Adipocyte (in vitro differentiated cells): ENCODE results near the gene DKK3.

ENCODE experiments used
- DNase-seq: peaks from one replicate; pipeline ENCODE4 v3.0.0-alpha.2; 2015; ENCODE audit warnings: low read depth
- H3K27me3 ChIP-seq: replicated peaks from 2 replicates; pipeline ENCODE4 v1.7.0; 2013; ENCODE audit warnings: mild to moderate bottlenecking, low read length, moderate library complexity; ENCODE audit not compliant: control insufficient read depth, insufficient read depth
- H3K36me3 ChIP-seq: 2 replicates; pipeline ENCODE4 v1.7.0; 2013; ENCODE audit warnings: low read length, mild to moderate bottlenecking, moderate library complexity; ENCODE audit not compliant: control insufficient read depth, insufficient read depth, severe bottlenecking
- H3K4me1 ChIP-seq: 2 replicates; pipeline ENCODE4 v1.7.0; 2013; ENCODE audit warnings: mild to moderate bottlenecking, low read length, moderate library complexity; ENCODE audit not compliant: control insufficient read depth, insufficient read depth
- H3K4me3 ChIP-seq: 2 replicates; pipeline ENCODE4 v1.7.0; 2013; ENCODE audit warnings: mild to moderate bottlenecking, low read length, moderate library complexity
- H3K9ac ChIP-seq: 2 replicates; pipeline ENCODE4 v1.7.0; 2013; ENCODE audit warnings: mild to moderate bottlenecking, low read length, moderate library complexity
- H3K9me3 ChIP-seq: 2 replicates; pipeline ENCODE4 v1.7.0; 2013; ENCODE audit warnings: mild to moderate bottlenecking, low read length, moderate library complexity; ENCODE audit not compliant: control insufficient read depth

The DKK3 gene

DNA sequence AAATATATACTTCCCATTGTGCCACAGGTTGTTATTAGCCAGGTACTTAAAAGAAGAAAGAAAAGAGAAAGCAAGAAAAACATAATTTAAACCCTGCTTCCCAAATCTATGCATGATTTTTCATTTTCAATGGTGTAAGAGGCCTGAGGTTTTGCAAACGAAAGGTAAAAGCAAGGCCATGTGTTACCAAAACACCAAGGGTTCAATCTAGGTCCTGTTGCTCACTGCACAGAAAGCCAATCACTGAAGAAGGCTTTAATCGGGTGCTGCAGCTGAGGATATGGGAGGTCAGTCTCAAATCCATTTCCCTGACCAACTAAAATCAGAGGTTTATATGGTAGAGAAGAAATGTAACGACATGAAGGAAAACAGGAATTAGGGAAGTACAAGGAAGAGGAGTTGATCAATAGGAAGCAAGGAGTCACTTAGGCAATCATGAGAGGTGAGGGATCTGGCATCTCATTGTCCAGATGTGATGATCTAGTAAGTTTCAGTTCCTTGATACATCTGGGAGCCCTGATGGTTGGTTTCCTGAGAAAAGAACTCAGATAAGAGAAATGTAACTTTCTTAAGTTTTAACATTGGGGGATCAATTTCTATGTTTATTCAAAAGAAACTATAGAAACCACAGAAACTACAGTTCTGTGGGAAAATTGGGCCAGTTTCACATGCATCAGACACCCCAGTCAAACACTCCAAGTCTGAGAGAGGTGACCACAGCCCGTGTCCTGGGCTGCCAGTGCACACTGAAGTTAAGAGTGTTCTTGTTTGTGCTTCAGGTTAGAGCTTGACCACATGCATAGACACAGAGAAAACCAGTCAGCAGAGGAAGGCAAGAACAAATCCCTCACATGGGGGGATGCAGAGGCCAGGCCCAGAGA lies 18.1 kb upstream of the DKK3 start:
- Histone ChIP-seq H3K9ac (no peak overlapping the region), H3K9me3 (no peaks in the 10 kb centered on the region), H3K4me1 (peaks cover 9% of the 10 kb centered on the region), H3K36me3 (no peaks in the 10 kb centered on the region), H3K4me3 (no peak overlapping the region), H3K27me3 (no peaks in the 10 kb centered on the region)
- no peak for DNase-seq

DNA sequence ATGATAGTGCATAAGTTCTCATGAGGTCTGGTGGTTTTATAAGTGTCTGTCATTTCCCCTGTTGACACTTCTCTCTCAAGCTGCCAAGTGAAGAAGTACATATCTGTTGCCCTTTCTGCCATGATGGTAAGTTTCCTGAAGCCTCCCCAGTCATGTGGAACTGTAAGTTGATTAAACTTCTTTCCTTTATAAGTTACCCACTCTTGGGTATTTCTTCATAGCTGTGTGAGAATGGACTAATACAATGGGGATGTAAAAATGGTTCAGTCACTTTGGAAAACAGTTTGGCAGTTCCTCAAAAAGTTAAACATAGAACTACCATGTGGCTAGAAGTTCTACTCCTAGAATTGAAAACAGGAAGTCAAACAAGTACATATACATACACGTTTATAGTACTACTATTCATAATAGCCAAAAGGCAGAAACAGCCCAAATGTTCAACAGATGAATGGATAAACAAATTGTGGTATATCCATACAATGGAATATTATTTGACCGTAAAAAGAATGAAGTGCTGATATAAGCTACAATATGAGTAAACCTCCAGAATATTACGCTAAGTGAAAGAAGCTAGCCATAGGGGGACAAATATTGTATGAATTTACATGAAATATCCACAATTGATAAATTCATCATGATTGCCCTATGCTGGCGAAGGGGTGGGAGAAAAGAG lies 16.0 kb upstream of the DKK3 start:
- DNase-seq = no peak
- H3K9me3 ChIP-seq = no peaks in the 10 kb centered on the region
- H3K4me3 ChIP-seq = no peak overlapping the region

DNA sequence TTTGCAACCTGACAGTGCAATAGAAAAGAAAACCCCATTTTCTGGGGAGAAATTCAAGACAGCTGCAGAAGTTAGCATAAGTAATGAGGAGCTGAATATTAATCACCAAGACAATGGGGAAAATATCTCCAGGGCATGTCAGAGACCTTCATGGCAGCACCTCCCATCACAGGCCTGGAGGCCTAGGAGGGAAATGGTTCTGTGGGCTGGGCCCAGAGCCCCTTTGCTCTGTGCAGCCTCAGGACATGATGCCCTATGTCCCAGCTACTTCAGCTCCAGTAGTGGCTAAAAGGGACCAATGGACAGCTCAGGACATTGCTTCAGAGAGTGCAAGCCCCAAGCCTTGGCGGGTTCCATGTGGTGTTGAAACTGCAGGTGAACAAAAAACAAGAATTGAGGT lies 14.6 kb upstream of the DKK3 start:
- H3K36me3 ChIP-seq = no peaks in the 10 kb centered on the region
- DNase-seq = no peak
- H3K27me3 ChIP-seq = no peaks in the 10 kb centered on the region
- H3K9me3 ChIP-seq = no peaks in the 10 kb centered on the region
- H3K9ac ChIP-seq = no peak overlapping the region
- peaks cover 20% of the 10 kb centered on the region for H3K4me1 ChIP-seq
- H3K4me3 ChIP-seq = no peak overlapping the region

More for the DNA sequence above, 16.0 kb upstream of the DKK3 start:
- H3K9ac ChIP-seq = no peak overlapping the region
- no peaks in the 10 kb centered on the region for H3K27me3 ChIP-seq
- H3K4me1 ChIP-seq = peaks cover 13% of the 10 kb centered on the region
- H3K36me3 ChIP-seq = no peaks in the 10 kb centered on the region

DNA sequence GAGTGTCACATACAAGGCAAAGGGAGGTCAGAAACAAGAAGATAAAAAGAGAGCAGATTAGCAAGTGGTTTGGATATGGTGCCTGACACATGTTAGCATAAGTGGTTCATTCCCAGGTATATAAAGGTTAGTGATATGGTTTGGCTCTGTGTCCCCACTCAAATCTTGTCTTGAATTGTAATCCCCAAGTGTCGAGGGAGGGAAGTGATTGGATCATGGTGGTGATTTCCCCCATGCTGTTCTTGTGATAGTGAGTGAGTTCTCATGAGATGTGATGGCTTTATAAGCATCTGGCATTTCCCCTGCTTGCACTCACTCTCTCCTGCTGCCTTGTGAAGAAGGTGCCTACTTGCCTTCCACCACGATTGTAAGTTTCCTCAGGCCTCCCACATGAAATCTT lies 12.1 kb upstream of the DKK3 start:
- Histone ChIP-seq H3K9me3 (no peaks in the 10 kb centered on the region), H3K9ac (no peak overlapping the region), H3K36me3 (no peaks in the 10 kb centered on the region), H3K27me3 (no peaks in the 10 kb centered on the region), H3K4me1 (peaks cover 31% of the 10 kb centered on the region), H3K4me3 (no peak overlapping the region)
- DNase-seq = no peak

DNA sequence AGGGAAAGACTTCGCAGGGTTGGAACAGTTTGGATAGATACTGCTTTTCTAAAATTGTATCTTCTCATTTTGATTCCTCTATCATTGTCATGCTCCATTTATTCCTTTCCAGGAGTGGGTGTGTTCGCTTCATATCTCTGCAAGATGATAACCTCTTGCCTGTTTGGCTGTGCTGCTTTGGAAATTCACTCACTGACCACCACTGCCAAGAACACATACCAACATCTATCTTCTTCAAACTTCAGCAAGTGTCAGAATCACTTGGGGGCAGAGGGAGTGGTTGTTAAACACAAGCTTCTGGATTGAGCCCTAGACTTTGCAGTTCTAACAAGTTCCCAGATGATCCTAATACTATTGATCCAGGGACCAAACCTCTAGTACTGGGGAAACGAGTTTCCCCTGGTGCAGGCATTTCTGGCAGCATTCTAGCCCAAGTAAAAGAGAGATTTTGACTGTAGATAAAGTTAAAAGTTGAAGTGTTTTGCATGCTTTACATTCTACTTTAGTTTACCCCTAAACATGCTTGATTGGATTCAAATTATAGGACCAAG lies 11.5 kb upstream of the DKK3 start:
- no peaks in the 10 kb centered on the region for H3K9me3 ChIP-seq
- peak overlapping the region; percentile 30 for H3K4me3 ChIP-seq
- H3K9ac ChIP-seq = peak overlapping the region; percentile 32
- no peak for DNase-seq
- no peaks in the 10 kb centered on the region for H3K36me3 ChIP-seq
- H3K27me3 ChIP-seq = no peaks in the 10 kb centered on the region
- peaks cover 31% of the 10 kb centered on the region for H3K4me1 ChIP-seq

DNA sequence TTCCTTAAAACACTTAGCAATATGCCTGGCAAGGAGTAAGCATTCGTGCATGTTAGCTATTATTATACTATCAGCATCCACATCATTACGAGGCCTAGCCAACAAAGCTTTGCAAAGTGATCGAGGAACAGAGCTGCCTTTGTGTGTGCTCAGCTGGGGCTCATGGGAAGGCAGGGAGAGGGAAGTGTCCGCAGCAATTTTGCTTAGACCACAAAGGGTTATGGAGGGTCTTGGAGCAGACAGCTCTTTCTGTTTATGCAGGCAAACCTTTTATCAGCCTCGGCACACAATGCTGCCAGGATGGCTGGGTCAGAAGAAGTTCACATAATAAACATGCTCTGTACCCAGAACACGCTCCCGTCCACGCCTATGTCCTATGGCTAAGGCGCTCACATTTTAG lies 10.9 kb upstream of the DKK3 start:
- Histone ChIP-seq H3K36me3 (no peaks in the 10 kb centered on the region), H3K4me3 (peak overlapping the region; percentile 30), H3K4me1 (peaks cover 31% of the 10 kb centered on the region), H3K9ac (peak overlapping the region; percentile 32), H3K27me3 (no peaks in the 10 kb centered on the region), H3K9me3 (no peaks in the 10 kb centered on the region)
- no peak for DNase-seq

DNA sequence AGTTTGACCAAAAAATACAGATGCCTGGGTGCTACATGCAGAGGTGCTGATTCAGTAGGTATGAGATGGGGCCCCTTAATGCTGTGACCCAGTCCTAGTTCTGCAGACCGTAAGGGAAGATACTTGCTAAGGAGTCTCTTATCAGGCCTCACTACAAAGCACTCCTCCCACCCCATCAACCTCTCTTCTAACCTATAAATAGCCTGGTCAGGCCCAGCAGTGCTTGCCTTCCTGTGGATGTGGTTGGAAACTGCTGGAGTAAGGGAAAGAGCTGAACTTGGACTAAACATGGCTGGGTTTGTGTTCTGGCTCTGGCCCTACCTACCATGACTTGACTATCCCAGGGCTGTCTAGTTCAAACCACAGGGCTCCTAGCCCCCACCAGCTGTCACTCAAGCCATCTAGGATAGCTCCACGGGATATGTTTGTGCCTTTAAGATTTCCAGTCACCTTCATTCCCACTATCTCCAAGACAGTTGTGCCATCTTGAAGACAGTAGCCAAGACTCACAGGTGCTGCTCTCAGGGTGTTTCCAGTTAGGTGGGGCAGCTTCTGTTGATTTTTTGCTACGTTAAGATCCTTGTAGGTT lies 9.5 kb upstream of the DKK3 start:
- DNase-seq = no peak
- H3K36me3 ChIP-seq = no peaks in the 10 kb centered on the region
- H3K27me3 ChIP-seq = no peaks in the 10 kb centered on the region
- H3K9ac ChIP-seq = no peak overlapping the region
- no peaks in the 10 kb centered on the region for H3K9me3 ChIP-seq
- peaks cover 31% of the 10 kb centered on the region for H3K4me1 ChIP-seq
- no peak overlapping the region for H3K4me3 ChIP-seq

DNA sequence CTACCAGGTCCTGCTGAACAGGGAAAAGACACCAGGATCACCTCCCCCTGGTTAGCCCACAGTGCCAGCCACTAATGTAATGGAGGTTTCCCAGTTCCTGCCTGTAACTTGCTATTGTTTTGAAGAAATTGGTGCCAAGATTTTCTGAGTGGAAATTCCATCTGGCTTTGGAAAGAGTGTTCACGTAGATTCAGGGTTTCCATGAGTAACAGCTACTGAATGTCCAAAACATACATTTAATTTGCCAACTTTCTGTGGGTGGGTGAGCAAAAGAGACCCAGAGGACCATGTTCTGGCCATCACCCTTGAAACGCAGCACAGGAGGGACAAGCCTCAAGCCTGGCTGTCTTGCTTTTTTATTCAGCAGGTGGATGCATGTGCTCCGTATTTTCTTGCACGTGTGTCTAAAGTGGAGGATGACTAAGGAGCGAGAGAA lies 8.8 kb upstream of the DKK3 start:
- Histone ChIP-seq H3K9ac (no peak overlapping the region), H3K27me3 (no peaks in the 10 kb centered on the region), H3K4me1 (peaks cover 31% of the 10 kb centered on the region), H3K9me3 (no peaks in the 10 kb centered on the region), H3K4me3 (no peak overlapping the region), H3K36me3 (no peaks in the 10 kb centered on the region)
- DNase-seq = peak; percentile 72

DNA sequence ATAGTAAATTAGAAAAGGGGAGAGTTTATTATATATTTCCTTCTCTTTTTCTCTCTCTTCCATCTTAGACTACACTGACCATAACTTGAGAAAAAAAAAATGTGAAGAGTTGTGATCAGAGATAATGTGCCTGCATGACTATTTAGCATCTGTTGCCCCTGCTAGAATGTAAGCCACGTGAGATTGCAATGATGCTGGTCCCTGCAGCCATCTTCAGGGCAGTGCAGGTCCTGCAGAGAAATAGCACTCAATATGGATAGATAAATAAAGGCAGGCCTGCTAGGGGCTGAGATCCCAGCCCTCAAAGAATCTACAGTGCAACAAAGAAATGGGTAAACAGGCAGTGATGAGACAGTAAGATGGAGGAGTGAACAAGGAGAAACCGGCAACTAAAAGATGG lies 7.8 kb upstream of the DKK3 start:
- Histone ChIP-seq H3K27me3 (no peaks in the 10 kb centered on the region), H3K9ac (no peak overlapping the region), H3K9me3 (no peaks in the 10 kb centered on the region), H3K4me3 (no peak overlapping the region), H3K4me1 (peaks cover 31% of the 10 kb centered on the region), H3K36me3 (no peaks in the 10 kb centered on the region)
- DNase-seq = no peak

DNA sequence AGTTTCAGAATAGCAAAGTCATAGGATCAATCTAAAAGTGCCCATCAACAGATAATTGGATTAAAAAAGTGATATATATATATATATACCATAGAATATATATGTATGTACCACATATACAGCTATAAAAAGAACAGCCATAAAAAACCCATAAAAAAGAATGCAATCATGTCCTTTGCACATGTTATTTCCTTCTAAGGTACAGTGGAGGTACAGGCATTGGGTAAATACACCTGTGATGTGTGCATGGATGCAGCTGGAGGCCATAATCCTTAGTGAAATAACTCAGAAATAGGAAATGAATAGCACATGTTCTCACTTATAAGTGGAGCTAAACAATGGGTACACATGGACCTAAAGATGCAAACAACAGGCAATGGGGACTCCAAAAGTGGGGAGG lies 7.1 kb upstream of the DKK3 start:
- H3K36me3 ChIP-seq = no peaks in the 10 kb centered on the region
- DNase-seq = no peak
- H3K27me3 ChIP-seq = no peaks in the 10 kb centered on the region
- H3K4me3 ChIP-seq = no peak overlapping the region
- H3K9ac ChIP-seq = no peak overlapping the region
- H3K4me1 ChIP-seq = peaks cover 29% of the 10 kb centered on the region
- H3K9me3 ChIP-seq = no peaks in the 10 kb centered on the region

DNA sequence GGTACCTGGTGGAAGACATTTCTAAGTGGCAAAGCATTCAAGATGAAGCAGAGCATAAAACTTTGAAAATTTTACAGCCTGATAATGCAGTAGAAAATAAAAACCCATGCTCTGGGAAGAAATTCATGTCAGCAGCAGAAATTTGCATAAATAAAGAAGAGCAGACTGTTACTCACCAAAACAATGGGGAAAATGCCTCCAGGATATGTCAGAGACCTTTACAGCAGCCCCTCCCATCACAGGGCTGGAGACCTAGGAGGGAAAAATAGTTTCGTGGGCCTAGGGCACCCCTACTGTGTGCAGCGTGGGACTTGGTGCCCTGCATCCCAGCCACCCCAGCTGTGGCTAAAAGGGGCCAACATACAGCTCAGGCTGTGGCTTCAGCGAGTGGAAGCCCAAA lies 5.4 kb upstream of the DKK3 start:
- Histone ChIP-seq H3K4me3 (no peak overlapping the region), H3K9me3 (no peaks in the 10 kb centered on the region), H3K36me3 (no peaks in the 10 kb centered on the region), H3K27me3 (no peaks in the 10 kb centered on the region), H3K9ac (no peak overlapping the region), H3K4me1 (peaks cover 16% of the 10 kb centered on the region)
- DNase-seq = no peak
